ENCODE data around the gene MYL6.

DNA sequence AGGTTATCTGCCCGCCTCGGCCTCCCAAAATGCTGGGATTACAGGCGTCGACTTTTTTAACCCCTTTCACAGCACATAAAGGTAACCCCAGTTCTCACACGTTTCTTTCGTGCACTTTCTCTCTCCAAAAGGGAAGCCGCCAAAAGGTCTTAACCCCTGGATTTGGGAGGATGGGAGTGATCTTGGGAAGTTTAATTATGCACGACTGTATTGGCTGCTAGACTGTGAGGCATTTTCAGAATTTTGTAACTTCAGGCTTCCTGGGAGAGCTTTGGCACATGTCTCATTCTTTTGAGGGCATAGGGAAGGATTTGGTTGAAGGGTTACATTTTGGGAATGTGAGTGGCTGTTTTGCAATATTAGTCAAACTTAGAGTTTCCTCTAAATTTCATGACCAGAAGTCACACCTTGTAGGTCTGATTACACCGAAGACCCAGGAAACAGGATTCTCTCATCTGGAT, 32.6 kb downstream of the MYL6 start:
- TF ChIP-seq ZNF266 (tag by site-specific recombination; IDR thresholded peaks at IDR 0.05; ENCODE audit: low read depth) (no peak), ZNF416 (tag by site-specific recombination; IDR thresholded peaks at IDR 0.05) (no peak), RBAK (tag by site-specific recombination; IDR thresholded peaks at IDR 0.05) (no peak), ZNF548 (tag by site-specific recombination; IDR thresholded peaks at IDR 0.05) (no peak), ZNF530 (tag by site-specific recombination; IDR thresholded peaks at IDR 0.05; ENCODE audit: low read depth) (no peak)
- TF ChIP-seq, protein P1, sequence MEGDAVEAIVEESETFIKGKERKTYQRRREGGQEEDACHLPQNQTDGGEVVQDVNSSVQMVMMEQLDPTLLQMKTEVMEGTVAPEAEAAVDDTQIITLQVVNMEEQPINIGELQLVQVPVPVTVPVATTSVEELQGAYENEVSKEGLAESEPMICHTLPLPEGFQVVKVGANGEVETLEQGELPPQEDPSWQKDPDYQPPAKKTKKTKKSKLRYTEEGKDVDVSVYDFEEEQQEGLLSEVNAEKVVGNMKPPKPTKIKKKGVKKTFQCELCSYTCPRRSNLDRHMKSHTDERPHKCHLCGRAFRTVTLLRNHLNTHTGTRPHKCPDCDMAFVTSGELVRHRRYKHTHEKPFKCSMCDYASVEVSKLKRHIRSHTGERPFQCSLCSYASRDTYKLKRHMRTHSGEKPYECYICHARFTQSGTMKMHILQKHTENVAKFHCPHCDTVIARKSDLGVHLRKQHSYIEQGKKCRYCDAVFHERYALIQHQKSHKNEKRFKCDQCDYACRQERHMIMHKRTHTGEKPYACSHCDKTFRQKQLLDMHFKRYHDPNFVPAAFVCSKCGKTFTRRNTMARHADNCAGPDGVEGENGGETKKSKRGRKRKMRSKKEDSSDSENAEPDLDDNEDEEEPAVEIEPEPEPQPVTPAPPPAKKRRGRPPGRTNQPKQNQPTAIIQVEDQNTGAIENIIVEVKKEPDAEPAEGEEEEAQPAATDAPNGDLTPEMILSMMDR (tag by site-specific recombination; IDR thresholded peaks at IDR 0.05) = no peak
- TF ChIP-seq, protein P2, sequence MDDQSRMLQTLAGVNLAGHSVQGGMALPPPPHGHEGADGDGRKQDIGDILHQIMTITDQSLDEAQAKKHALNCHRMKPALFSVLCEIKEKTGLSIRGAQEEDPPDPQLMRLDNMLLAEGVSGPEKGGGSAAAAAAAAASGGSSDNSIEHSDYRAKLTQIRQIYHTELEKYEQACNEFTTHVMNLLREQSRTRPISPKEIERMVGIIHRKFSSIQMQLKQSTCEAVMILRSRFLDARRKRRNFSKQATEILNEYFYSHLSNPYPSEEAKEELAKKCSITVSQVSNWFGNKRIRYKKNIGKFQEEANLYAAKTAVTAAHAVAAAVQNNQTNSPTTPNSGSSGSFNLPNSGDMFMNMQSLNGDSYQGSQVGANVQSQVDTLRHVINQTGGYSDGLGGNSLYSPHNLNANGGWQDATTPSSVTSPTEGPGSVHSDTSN (CRISPR knock-in tag; IDR thresholded peaks at IDR 0.05) = no peak
- TF ChIP-seq, protein P3, sequence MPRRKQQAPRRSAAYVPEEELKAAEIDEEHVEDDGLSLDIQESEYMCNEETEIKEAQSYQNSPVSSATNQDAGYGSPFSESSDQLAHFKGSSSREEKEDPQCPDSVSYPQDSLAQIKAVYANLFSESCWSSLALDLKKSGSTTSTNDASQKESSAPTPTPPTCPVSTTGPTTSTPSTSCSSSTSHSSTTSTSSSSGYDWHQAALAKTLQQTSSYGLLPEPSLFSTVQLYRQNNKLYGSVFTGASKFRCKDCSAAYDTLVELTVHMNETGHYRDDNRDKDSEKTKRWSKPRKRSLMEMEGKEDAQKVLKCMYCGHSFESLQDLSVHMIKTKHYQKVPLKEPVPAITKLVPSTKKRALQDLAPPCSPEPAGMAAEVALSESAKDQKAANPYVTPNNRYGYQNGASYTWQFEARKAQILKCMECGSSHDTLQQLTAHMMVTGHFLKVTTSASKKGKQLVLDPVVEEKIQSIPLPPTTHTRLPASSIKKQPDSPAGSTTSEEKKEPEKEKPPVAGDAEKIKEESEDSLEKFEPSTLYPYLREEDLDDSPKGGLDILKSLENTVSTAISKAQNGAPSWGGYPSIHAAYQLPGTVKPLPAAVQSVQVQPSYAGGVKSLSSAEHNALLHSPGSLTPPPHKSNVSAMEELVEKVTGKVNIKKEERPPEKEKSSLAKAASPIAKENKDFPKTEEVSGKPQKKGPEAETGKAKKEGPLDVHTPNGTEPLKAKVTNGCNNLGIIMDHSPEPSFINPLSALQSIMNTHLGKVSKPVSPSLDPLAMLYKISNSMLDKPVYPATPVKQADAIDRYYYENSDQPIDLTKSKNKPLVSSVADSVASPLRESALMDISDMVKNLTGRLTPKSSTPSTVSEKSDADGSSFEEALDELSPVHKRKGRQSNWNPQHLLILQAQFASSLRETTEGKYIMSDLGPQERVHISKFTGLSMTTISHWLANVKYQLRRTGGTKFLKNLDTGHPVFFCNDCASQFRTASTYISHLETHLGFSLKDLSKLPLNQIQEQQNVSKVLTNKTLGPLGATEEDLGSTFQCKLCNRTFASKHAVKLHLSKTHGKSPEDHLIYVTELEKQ (tag by site-specific recombination; IDR thresholded peaks at IDR 0.05; ENCODE audit: borderline replicate concordance) = no peak
- TF ChIP-seq, protein P4, sequence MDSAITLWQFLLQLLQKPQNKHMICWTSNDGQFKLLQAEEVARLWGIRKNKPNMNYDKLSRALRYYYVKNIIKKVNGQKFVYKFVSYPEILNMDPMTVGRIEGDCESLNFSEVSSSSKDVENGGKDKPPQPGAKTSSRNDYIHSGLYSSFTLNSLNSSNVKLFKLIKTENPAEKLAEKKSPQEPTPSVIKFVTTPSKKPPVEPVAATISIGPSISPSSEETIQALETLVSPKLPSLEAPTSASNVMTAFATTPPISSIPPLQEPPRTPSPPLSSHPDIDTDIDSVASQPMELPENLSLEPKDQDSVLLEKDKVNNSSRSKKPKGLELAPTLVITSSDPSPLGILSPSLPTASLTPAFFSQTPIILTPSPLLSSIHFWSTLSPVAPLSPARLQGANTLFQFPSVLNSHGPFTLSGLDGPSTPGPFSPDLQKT (IDR thresholded peaks at IDR 0.05; ENCODE audit: borderline replicate concordance, low read depth, low read length) = no peak
